Gastroesophageal sphincter (tissue), 3 donors: ENCODE measurements around the gene TRIO.

Experiments used
- POLR2A ChIP-seq, 2 donors: fragments of 450-650 bp; IDR thresholded peaks; one replicate each; pipeline ENCODE4 v1.6.1; 2017; ENCODE audit warnings: antibody characterized with exemption in 2 of 2, mild to moderate bottlenecking in 2 of 2, moderate library complexity in 1 of 2
- POLR2AphosphoS5 ChIP-seq: sonication (generic); formaldehyde crosslinking; IDR thresholded peaks from one replicate; pipeline ENCODE4 v1.6.1; 2017; ENCODE audit warnings: antibody characterized with exemption
- TF ChIP-seq, protein P1 (sequence below), 4 experiments: fragments of 200-600 bp in 2 of 4; fragments of 450-650 bp in 2 of 4; sonication (generic) in 1 of 4; IDR thresholded peaks; one replicate each; pipeline ENCODE4 v1.5.1; 2017 to 2019; ENCODE audit warnings: antibody characterized with exemption in 4 of 4, mild to moderate bottlenecking in 2 of 4, moderate library complexity in 2 of 4

GRCh38 chr5:14268738-14269137 is 125.6 kb downstream of the TRIO start:
- TF ChIP-seq, protein P1, sequence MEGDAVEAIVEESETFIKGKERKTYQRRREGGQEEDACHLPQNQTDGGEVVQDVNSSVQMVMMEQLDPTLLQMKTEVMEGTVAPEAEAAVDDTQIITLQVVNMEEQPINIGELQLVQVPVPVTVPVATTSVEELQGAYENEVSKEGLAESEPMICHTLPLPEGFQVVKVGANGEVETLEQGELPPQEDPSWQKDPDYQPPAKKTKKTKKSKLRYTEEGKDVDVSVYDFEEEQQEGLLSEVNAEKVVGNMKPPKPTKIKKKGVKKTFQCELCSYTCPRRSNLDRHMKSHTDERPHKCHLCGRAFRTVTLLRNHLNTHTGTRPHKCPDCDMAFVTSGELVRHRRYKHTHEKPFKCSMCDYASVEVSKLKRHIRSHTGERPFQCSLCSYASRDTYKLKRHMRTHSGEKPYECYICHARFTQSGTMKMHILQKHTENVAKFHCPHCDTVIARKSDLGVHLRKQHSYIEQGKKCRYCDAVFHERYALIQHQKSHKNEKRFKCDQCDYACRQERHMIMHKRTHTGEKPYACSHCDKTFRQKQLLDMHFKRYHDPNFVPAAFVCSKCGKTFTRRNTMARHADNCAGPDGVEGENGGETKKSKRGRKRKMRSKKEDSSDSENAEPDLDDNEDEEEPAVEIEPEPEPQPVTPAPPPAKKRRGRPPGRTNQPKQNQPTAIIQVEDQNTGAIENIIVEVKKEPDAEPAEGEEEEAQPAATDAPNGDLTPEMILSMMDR (IDR thresholded peaks at IDR 0.05): no peak
- TF ChIP-seq POLR2AphosphoS5 (no peak), POLR2A (IDR thresholded peaks at IDR 0.05) (no peak)
